ENCODE data around the gene SOCS1.

SOCS1 gene

DNA sequence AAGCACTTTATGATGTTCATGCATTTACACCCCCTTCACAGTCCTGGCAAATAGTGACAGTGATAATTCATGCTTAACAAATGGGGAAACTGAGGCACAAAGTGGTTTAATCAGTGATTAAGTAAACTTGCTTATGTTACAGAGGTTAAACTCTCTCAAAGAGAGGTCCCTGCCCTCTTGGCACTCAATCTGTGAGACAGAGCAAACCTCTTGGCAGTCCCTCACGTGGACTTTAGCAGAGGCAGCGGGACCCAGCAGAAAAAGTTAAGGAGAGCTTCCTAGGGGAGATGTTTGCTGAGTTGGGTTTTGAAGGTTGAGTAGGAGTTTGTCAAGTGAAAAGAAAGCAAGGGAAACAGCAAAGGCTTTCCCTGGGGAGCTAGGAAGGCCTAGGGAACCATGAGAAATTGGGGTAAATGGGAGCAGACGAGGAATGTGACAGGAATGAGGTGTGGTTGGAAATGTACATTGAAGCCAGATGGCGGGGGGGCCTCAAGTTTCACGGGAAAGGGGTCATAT, 10.7 kb downstream of the SOCS1 start:
- DNase-seq (ENCODE audit: low read depth in 2 of 2) = no peak

DNA sequence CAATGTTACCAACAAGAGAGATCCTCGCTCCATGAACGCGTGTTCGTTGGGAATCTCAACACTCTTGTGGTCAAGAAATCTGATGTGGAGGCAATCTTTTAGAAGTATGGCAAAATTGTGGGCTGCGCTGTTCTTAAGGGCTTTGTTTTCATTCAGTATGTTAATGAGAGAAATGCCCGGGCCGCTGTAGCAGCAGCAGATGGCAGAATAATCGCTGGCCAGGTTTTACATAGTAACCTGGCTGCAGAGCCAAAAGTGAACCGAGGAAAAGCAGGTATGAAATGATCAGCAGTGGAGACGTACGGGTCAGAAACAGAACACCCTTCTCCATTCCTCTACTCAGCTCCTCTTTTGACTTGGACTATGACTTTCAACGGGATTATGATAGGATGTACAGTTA, 13.3 kb downstream of the SOCS1 start:
- DNase-seq (ENCODE audit: low read depth in 2 of 2) = no peak

DNA sequence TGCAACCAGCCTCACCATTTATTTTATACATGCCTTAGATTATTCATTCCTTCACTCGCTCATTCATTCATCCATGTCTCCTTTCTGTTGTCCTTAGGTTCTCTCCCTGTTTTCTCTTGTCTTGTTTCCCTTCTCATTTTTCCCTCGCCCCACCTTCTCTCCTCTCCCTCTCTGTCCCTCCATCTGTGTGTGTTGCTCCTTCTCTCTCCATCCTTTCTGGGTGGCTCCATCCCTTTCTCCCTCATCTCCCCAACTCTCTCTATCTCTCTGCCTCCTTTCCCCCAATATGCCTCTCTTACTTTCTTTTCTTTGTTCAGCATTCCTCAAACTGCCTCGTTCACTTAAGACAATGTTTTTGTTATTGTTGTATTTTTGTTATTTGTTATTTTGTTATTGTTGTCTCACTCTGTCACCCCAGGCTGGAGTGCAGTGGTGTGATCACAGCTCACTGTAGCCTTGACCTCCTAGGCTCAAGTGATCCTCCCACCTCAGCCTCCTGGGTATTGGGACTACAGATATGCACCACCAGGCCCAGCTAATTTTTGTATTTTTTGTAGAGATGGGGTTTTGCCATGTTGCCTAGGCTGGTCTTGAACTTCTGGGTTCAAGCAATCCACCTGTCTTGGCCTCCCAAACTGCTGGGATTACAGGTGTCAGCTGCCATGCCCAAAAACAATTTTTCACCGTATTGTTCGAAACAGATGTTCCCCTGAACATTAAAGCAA, 14.4 kb downstream of the SOCS1 start:
- no peak for DNase-seq (ENCODE audit: low read depth in 2 of 2)

DNA sequence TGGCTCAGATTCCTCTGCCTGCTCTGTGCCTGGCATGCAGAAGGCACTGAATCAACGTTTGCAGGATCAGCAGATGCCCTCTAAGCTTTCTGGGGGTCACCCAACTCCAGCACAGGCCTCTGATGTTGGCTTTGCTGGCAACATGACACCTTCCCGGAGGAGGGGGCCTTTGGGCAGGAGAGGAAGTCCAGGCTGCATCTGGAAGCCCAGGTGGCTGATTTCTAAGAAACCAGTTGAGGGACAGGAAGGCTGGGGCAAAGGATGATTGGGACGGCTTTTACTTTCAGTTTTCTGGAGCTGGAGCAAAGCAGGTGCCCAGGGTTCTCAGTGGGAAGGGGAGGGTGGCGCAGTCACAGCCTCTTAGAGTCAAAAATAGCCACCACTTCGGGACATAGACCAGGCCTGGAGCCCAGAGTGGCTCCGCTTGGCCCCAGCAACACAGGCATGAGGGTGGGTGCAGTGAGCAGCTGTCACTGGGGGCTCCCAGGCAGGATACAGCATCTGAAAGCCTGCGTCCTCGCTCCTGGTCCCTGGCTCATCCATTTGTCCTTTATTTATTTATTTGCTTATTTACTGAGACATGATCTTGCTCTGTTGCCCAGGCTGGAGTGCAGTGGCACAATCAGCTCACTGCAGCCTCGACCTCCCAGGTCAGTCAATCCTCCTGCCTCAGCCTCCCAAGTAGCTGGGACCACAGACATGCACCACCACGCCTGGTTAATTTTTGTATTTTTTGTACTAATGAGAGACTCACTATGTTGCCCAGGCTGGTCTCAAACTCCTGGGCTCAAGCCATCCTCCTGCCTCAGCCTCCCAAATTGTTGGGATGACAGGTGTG, 15.1 kb downstream of the SOCS1 start:
- DNase-seq (ENCODE audit: low read depth in 2 of 2) = no peak

DNA sequence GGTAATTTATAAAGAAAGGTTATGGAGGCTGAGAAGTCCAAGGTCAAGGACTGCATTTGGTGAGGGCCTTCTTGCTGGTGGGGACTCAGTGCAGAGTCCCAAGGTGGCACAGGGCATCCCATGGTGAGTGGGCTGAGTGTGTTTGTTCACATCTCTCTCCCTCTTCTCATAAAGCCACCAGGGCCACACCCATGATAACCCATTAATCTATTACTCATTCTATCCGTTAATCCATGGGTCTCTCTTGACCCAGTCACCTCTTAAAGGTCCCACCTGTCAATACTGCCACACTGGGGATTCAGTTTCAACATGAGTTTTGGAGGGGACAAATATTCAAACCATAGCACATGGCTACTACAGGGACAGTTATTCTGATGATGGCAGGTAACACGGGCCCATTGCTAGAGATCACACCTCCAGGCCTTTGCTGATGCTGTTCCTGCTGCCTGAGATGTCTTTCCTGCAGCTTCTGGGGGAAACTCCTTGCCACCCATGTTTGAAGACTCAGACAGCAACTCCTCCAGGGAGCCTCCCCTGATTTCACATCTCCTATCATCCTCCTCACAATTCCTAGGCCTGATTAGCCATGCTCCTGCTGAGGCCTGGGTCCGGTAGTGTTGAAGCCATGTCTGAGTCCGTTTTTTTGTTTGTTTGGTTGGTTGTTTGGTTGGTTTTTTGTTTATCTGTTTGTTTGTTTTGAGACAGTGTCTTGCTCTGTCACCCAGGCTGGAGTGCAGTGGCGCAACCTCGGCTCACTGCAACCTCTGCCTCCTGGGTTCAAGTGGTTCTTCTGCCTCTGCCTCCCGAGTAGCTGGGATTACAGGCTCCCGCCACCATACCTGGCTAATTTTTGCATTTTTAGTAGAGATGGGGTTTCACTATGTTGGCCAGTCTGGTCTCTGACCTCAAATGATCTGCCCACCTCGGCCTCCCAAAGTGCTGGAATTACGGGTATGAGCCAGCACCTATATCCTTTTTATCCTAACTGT, 16.1 kb downstream of the SOCS1 start:
- no peak for DNase-seq (ENCODE audit: low read depth in 2 of 2)

DNA sequence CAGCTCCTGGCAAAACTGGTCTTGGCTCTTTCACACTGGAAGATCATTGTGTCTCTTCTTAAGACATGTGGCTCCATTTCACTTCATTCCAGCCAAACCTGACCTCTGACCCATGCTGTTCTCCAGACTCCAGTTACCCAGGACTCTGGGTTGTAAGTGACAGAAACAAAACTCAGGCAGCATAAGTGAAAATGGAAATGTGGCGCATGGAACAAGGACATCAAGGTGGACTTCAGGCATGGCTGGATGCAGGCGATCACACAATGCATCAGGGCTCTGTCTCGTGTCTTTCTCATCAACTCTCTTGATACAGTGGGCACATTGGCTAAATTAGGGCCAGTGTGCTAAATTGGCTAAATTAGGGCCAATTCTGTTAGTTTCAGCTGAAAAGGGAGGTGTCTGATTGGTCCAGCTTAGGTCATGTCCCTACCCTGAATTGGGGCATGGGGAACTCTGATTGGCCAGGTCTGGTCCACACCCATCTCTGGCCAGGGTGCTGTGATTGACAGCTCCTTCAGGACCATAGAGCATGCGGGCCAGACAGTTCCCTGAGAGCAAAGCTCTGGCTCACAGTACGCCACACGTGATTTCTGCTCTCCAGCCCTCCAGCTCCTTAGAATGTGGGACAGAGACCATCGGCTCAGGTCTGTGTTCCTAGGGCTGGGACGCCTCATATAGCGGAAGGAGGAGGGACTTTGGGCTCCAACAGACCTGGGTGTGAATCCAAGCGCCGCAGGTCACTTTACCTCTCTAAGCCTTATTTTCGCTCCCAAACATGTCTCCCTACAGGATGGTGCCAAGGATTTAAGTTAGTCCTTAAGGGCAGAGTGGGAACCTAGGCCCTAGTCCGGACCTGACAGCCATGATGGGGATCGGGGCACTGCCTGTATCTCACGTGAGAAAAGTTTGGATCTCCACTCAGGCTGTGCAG, 17.5 kb downstream of the SOCS1 start:
- DNase-seq (ENCODE audit: low read depth in 2 of 2) = no peak

DNA sequence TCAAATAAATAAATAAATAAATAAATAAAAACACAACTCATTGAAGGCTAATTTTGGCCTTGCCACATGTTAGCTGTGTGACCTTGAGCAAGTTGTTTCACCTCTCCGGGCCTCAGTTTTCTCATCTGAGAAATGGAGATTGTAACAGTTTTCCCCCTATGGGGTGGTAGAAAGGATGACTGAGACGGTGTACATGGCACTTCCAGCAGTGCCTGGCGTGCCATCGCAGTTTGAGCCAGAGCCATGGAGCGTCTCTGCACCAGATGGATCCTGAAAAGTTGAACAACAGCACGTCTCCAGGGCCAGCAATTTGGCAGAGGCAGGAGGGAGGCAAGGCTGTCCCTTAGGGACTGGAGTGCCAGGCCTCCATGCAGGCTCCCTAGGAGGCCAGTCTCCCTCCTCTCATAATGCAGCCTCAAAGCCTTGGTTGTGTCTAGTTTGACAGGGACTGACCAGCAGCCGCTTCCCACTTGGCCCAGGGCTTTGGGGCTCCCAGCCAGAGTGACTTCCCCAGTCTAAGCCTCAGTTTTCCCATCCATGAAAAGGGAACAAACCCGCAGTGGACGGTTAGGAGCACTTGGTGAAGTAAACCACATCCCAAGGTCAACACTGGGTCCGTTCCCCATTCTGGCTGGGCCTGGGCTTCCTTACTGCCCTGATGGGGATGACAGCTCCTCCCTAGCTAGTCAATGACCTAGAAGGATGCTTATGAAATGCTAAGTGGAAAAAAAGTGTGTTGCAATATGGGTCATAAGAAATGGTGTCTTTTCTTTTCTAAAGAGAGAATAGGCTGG, 19.3 kb downstream of the SOCS1 start:
- no peak for DNase-seq (ENCODE audit: low read depth in 2 of 2)

DNA sequence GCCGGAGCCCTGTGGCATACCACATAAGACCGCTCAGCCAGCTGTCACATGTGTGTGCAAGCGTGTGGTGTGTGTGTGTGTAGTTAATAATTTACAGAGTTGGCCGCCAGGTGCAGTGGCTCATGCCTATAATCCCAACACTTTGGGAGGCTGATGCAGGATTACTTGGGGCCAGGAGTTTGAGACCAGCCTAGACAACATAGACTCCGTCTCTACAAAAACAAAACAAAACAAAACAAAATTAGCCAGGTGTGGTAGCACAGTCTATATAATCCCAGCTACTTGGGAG, 20.4 kb downstream of the SOCS1 start:
- no peak for DNase-seq (ENCODE audit: low read depth in 2 of 2)

DNA sequence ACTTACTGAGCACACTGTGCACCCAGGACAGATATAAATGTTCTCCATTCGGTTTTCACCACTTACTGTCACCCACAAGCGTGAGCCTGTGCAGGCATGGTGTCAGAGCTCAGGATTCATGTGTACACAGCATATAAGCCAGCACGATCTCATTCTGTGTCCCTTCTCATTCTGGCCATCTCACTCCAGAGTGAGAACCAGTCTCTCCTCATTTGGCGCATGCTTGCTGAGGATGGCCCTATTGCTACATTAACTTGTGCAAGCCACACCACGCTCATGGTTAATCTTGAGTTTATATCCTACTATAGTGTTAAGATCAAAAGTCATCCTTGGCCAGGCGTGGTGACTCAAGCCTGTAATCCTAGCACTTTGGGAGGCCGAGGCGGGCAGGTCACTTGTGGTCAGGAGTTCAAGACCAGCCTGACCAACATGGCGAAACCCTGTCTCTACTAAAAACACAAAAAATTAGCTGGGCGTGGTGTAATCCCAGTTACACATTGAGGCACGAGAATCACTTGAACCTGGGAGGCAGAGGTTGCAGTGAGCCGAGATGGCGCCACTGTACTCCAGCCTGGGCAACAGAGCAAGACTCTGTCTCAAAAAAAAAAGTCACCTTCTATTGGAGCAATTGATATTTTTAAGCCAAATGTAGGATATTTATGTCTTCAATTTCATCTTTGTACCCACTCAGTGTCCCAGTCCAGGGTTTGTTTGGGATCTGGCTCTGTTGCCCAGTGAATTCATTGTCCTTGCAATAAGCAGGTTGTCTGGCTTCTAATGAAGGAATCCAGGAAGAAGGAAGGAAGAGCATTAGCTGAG, 20.9 kb downstream of the SOCS1 start:
- no peak for DNase-seq (ENCODE audit: low read depth in 2 of 2)

DNA sequence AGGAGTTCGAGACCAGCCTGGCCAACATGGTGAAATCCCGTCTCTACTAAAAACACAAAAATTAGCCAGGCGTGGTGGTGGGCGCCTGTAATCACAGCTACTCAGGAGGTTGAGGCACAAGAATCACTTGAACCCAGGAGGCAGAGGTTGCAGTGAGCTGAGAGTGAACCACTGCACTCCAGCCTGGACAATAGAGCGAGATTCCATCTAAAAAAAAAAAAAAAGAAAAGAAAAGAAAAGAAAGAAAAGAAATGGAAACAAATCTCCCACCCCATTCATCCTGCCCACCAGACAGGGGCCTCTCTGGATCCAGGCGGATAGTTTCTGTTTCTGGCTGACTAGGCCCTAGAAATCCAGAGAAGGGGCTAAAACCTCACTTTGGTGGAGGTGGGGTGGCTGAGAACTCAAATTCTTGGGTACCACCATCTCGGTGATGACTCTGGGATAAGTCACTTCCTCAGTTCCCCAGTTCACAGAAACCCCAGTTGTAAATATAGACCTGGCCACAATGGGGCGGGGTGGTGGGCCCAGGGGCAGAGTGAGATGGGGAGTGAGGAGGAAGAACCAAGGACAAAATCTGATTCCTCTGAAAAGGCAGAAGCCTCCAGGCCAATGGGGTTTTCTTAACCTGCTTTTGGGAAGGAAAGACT, 22.2 kb downstream of the SOCS1 start:
- peak in 1 of 2 donors; percentile 35 for DNase-seq (ENCODE audit: low read depth in 2 of 2)

DNA sequence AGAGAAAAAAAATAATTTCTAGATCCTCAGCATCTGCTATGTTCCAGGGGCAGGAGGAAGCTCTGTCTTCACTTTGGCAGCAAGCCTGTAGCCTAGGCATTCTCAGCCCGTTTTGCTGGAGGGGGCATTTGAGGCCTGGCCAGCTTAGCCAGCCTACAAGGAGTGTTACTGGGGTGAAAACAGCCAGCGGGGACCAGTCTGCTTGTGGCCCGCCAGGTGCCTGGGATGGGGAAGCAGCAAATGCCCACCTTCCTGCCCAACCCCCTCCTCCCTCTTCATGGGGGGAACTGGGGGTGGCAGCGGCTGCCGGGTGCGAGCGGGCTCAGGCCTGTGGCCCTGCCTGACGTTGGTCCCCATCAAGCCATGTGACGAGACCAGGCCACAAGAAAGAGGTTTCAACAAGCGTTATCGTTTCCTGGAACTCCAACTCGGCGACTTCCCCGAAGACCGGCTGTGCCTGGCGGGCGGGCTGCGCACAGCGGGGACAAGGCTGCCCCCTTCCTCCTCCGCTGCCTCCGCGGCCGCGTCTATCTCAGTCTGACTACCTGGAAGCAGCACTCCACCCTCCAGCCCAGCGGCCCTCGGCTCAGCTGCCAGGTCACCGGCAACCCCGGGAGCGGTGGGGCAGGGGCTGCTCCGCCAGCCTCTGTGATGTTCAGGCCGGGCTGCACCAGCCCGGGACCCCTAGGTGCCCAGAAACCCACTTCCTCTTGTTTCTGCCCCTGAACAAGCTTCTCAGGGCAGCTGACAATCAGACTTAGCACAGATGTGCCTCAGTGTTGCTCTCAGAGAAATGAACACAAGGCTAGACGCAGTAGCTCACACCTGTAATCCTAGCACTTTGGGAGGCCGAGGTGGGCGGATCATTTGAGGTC, 22.9 kb downstream of the SOCS1 start:
- peak; percentile 79 to 84 for DNase-seq (ENCODE audit: low read depth in 2 of 2)

DNA sequence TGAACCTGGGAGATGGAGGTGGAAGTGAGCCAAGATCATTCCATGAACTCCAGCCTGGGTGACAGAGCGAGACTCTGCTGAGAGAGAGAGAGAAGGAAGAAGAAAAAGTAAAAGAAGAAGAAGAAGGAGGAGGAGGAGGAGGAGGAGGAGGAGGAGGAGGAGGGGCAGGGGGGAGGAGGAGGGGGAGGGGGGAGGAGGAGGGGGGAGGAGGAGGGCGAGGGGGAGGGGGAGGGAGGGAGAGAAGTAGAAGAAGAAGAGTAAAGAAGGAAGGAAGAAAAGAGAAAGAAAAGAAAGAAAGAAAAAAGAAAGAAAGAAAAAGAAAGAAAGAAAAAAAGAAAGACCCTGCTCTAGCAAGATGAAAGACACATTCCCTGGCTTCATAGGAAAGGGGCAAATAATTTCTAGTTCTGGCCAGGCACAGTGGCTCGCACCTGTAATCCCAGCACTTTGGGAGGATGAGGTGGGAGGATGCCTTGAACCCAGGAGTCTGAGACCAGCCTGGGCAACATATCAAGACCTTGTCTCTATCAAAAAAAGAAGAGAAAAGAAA, 23.6 kb downstream of the SOCS1 start:
- DNase-seq (ENCODE audit: low read depth in 2 of 2) = no peak

DNA sequence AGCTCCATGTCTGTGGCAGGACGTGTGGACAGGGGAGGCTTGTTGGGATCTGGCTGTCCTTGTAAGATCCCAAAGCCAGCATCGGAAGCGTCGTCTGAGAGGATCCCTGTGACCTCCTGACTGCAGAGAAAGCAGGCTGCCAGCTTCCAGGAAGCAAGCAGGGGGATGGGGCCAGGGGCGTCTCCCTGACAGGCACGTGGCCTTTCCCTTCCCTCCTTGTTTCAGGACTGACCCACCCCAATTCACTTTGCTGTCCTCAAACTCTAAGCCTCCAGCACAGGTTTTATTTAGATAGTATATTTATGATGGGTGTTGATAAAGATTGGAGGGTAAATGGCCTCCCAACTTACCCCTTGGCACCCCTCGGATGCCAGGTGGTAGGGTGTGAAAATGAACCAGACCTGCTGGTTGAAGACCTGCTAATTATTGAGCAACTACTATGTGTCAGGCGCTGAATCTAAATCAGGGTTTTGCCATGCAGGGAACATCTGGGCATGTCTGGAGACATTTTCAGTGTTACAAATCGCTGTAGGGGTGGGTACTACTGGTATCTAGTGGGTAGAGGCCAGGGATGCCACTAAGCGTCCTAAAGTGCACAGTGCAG, 24.5 kb downstream of the SOCS1 start:
- no peak for DNase-seq (ENCODE audit: low read depth in 2 of 2)

DNA sequence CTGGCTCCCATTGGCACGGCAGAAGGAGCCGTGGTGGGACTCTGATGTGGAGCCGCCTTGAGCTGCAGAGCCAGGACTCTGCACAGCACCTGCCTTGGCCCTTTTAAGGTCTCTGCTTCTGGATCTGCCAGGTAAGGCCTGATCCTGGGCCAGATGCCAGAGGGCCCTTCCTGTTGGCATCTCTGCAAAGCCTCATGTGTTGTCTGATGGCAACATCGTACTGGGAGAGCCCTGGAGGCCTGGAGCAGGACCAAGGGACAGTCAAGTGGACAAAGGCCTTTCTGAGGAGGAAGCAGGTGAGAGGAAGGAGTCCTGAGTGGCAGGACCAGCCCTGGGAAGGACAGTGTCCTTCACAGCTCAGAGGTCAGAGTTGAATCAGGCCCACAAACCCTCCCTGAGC, 26.1 kb downstream of the SOCS1 start:
- no peak for DNase-seq (ENCODE audit: low read depth in 2 of 2)

DNA sequence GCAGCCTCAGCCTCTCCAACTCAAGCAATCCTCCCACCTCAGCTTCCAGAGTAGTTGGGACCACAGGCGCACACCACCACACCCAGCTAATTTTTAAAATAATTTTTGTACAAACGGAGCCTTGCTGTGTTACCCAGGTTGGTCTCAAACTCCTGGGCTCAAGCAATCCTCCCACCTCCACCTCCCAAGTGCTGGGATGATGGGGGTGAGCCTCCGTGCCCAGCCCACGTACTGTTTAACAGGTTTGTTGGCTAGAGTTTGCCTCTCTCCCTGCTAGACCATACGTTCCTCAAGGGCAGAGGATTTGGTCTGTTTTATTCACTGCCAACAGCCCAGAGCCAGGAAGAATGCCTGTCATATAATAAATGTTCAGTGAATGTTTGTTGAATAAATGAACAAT, 26.6 kb downstream of the SOCS1 start:
- DNase-seq (ENCODE audit: low read depth in 2 of 2) = no peak

DNA sequence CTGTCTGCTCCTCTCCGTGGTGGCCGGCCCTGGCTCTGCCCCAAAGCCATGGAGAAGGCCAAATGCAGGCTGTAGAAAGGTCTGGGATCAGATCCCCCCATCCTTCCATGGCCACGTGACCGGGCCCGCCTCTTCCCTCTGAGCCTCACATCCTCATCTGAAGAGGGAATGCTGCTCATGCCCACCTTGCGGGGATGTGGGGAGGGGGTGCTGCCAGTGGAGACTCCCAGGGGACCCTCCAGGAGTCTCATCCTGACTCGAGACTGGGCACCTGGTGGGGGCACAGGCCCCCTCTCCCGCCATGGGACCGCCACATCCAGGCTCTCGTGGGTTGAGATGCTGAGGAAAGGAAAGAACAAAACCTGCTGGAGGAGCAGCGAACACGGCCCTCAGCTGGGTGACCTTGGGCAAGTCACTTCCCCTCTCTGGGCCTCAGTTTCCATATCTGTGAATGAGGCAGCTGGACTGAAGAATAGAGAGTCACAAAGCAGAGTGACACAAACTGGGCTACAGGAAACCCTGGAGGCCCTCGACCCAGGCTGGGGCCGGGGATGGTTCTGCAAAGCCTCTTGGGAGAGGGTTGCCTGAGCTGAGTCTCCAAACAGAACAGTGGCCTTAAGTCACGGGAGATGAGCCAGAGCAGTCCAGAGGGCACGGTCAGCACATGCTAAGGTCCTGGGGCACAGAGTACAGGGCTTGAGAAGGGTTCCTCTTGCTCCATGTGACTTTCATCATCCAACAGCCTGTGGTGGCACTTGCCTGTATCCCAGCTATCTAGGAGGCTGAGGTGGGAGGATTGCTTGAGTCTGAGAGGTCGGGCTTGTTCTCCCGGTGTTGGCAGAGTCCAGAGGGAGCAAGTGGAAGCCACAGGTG, 30.1 kb downstream of the SOCS1 start:
- no peak for DNase-seq (ENCODE audit: low read depth in 2 of 2)

All from stimulated activated CD8-positive, alpha-beta memory T cell treated with anti-CD3 and anti-CD28 coated beads, Interleukin-2, amount 100 ng/mL, for 1 hour (primary cell).